ENCODE measurements around the gene PLEKHN1.

The PLEKHN1 gene

DNA sequence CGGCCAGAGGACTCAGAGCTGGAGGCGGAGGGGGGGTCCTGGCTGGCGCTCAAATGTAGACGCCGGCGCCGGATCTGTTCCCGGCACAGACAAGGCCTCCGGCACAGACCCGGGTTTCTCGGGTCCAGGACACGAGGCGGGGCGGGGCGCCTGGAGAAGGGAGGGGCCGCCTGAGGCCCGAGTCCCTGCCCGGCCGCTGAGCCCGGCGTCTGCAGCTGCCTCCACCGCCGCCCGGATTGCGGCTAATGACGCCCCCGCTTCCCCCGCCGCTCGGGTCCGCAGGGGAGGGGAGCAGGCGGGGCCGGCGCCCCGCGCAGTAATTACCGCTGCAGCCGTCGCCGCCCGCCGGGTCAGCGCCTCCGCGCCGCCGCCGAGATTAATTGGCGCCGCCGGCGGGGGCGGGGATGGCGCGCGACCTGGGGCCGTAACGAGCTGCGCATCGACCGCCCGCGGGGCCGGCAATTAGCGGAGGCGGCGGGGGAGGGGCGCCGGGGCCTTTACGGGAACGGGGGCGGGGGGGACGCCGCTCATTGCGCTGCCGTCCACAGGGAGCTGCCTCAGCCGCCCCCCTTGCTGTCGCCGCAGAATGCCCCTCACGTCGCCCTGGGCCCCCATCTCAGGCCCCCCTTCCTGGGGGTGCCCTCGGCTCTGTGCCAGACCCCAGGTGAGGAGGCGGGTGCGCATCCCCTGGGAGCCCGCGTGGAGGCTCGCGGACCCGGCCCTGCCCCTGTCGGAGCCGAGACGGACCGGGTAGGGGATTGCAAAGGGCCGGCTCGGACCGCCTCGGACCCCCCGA lies 24.5 kb upstream of the PLEKHN1 start:
- TF ChIP-seq, protein P1, sequence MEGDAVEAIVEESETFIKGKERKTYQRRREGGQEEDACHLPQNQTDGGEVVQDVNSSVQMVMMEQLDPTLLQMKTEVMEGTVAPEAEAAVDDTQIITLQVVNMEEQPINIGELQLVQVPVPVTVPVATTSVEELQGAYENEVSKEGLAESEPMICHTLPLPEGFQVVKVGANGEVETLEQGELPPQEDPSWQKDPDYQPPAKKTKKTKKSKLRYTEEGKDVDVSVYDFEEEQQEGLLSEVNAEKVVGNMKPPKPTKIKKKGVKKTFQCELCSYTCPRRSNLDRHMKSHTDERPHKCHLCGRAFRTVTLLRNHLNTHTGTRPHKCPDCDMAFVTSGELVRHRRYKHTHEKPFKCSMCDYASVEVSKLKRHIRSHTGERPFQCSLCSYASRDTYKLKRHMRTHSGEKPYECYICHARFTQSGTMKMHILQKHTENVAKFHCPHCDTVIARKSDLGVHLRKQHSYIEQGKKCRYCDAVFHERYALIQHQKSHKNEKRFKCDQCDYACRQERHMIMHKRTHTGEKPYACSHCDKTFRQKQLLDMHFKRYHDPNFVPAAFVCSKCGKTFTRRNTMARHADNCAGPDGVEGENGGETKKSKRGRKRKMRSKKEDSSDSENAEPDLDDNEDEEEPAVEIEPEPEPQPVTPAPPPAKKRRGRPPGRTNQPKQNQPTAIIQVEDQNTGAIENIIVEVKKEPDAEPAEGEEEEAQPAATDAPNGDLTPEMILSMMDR (IDR thresholded peaks at IDR 0.05; ENCODE audit: low read depth, low read length), result no peak
- Histone ChIP-seq H3K4me3 (ENCODE audit: low read depth, low read length) (peak overlapping the region; percentile 47), H3K4me1 (peaks cover 61% of the 10 kb centered on the region), H3K9me3 (no peaks in the 10 kb centered on the region), H3K27me3 (no peaks in the 10 kb centered on the region), H3K36me3 (peaks cover 27% of the 10 kb centered on the region)
- DNase-seq, result peak; percentile 93

DNA sequence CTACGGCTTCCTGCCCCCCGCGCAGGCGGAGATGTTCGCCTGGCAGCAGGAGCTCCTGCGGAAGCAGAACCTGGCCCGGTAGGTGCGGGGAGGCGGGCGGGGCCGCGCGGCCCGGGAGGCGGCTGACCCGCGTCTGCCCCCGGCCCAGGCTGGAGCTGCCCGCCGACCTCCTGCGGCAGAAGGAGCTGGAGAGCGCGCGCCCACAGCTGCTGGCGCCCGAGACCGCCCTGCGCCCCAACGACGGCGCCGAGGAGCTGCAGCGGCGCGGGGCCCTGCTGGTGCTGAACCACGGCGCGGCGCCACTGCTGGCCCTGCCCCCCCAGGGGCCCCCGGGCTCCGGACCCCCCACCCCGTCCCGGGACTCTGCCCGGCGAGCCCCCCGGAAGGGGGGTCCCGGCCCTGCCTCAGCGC lies 23.9 kb upstream of the PLEKHN1 start:
- no peaks in the 10 kb centered on the region for H3K27me3 ChIP-seq
- DNase-seq, result peak; percentile 55
- no peaks in the 10 kb centered on the region for H3K9me3 ChIP-seq
- H3K4me1 ChIP-seq, result peaks cover 58% of the 10 kb centered on the region
- TF ChIP-seq, protein P1 (IDR thresholded peaks at IDR 0.05; ENCODE audit: low read depth, low read length), result no peak
- H3K36me3 ChIP-seq, result peaks cover 31% of the 10 kb centered on the region
- H3K4me3 ChIP-seq (ENCODE audit: low read depth, low read length), result peak overlapping the region; percentile 36

DNA sequence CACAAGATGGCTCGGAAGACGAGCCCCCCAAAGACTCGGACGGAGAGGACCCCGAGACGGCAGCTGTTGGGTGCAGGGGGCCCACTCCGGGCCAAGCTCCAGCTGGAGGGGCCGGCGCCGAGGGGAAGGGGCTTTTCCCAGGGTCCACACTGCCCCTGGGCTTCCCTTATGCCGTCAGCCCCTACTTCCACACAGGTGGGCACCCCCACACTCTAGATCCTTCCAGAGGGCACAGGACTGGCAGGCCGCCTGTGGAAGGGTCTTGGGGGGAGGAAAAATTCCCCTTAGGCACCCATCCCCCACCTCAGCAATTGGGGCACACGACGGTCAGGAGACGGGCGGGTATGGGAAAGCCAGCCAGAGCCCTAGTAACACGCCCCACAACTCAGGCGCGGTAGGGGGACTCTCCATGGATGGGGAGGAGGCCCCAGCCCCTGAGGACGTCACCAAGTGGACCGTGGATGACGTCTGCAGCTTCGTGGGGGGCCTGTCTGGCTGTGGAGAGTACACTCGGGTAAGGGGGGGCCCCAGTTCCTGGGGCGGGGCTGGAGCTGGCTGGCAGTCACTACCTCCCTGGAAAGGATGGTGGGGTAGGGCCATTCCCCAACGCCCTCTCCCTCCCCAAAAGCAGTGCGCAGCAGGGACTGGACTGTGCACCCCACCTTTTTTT lies 23.3 kb upstream of the PLEKHN1 start:
- no peak for DNase-seq
- peak overlapping the region; percentile 31 for H3K4me3 ChIP-seq (ENCODE audit: low read depth, low read length)
- no peaks in the 10 kb centered on the region for H3K27me3 ChIP-seq
- H3K4me1 ChIP-seq, result peaks cover 52% of the 10 kb centered on the region
- H3K9me3 ChIP-seq, result no peaks in the 10 kb centered on the region
- TF ChIP-seq, protein P1 (IDR thresholded peaks at IDR 0.05; ENCODE audit: low read depth, low read length), result no peak
- peaks cover 37% of the 10 kb centered on the region for H3K36me3 ChIP-seq

DNA sequence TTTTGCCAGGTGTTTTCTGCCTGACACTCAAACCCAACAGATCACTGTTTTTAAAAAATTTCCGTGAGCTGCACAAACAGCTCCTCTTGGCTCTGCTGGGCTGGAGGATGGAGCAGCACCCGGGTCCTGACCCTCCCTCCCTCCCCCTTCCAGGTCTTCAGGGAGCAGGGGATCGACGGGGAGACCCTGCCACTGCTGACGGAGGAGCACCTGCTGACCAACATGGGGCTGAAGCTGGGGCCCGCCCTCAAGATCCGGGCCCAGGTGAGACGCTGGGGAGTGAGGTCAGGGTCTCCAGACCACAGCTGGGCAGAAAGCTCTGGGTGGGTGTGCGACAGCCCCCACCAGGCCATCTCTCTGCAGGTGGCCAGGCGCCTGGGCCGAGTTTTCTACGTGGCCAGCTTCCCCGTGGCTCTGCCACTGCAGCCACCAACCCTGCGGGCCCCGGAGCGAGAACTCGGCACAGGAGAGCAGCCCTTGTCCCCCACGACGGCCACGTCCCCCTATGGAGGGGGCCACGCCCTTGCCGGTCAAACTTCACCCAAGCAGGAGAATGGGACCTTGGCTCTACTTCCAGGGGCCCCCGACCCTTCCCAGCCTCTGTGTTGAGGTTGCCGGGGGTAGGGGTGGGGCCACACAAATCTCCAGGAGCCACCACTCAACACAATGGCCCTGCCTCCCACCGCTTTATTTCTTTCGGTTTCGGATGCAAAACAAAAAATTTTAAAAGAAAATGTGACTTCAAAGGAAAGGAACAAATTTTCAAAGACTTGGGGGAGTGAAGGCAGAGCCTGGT lies 22.5 kb upstream of the PLEKHN1 start:
- peak overlapping the region; percentile 5; the same call in 1 of the 2 replicates for H3K4me3 ChIP-seq (ENCODE audit: low read depth, low read length)
- H3K36me3 ChIP-seq, result peaks cover 43% of the 10 kb centered on the region
- peaks cover 45% of the 10 kb centered on the region for H3K4me1 ChIP-seq
- no peaks in the 10 kb centered on the region for H3K9me3 ChIP-seq
- TF ChIP-seq, protein P1 (IDR thresholded peaks at IDR 0.05; ENCODE audit: low read depth, low read length), result no peak
- no peaks in the 10 kb centered on the region for H3K27me3 ChIP-seq
- DNase-seq, result no peak

DNA sequence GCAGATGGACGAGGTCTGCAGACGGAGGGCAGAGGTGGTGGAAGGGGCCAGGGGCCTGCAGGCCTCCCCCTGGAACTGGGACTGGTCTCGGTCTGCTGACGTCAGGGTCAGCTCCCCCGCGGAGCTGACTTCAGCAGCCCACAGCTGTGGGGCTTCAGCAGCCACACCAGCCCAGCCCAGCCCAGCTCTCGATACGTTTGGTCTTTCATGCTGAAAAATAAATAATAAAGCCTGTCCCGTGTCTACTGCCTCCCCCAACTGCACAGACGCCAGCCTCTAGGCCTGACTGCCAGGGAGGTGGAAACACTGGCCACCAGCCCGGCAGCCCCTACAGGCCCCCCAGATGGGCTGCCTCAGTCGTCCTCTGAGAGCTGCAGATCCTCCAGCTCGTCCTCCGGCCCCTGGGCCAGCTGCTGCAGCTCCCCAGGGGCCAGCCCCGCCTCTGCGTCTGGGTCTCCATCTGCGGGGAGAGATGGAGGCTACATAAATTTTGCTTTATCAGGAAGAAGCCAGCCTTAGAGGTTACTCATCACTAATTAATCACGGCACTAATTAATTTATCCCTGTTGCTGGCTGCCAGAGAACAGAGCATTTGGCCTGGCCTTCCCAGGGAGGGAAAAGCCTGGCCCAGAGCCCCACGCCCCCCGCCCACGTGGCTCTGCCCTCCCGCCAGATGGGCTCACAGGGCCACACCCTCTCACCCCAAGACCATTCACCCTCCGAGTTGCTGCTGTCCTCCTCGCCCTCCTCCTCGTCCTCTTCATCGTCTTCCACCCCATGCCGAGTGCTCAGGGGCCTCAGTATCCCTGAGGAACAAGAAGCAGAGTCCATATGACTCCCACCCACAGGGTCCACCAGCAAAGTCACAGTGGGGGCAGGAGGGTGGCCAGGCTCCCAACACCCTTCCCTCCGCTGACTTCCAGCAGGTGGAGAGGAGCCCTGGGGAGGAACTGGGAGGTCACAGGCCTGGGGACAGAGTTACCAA lies 21.6 kb upstream of the PLEKHN1 start:
- peak; percentile 95 for DNase-seq
- peaks cover 52% of the 10 kb centered on the region for H3K36me3 ChIP-seq

More for the DNA sequence above, 21.6 kb upstream of the PLEKHN1 start:
- H3K9me3 ChIP-seq, result no peaks in the 10 kb centered on the region
- 0 out of 2 replicates have a peak overlapping the region, but pooled peaks have one; percentile 5 for H3K4me3 ChIP-seq (ENCODE audit: low read depth, low read length)
- peaks cover 38% of the 10 kb centered on the region for H3K4me1 ChIP-seq
- H3K27me3 ChIP-seq, result no peaks in the 10 kb centered on the region
- TF ChIP-seq, protein P1 (IDR thresholded peaks at IDR 0.05; ENCODE audit: low read depth, low read length), result no peak
